ENCODE measurements around the gene PAQR6. TPM values are rescaled to one million over a fixed set of nuclear protein-coding genes. Genes with fewer than 3 reads are reported as not detected.

Gene PAQR6
- total and polyA plus RNA-seq, 2 of the 8 experiments (the other 6 are each of a cell fraction or from before 2014, with no cell fraction given): 7.1 to 11.3 TPM

DNA sequence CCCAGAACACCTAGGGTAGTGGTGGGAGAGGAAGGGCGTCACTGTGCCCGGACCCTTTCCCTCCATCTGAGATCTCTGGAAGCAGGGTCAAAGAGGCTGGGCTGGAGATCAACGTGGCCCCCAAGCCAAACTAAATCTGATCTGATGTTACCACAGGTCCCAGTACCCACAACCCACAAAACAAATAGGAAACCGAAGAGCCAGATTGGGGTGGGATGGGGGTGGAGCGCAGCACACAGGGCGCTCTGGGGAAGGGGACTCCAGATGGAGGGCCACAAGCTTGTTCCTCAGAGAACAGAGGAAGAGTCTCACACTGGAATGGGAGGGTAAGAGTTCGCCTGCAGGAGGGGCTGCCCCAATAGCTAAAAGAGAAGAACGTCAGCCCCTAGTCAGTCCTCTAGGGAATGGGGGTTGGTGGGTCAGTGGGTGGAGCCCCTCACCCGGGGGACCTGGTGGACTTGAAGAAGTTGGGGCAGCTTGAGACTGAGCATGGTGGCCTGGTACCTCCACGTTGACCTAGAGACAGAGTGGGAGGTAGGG is 1.5 kb downstream of the PAQR6 start (continued):
- TF ChIP-seq HDAC6 (IDR thresholded peaks at IDR 0.05; ENCODE audit: low read depth, low read length) (no peak), POU5F1 (IDR thresholded peaks at IDR 0.05; ENCODE audit: low read depth, low read length) (no peak), KDM1A (IDR thresholded peaks at IDR 0.05; ENCODE audit: borderline replicate concordance, low read length) (no peak), TAF1 (IDR thresholded peaks at IDR 0.05; ENCODE audit: low read depth, low read length) (no peak), CREB1 (IDR thresholded peaks at IDR 0.05) (no peak)
